ENCODE data around the gene SCNM1.
"Not testable (repeated sequence)": the region's sequence is repeated elsewhere in the genome, so short reads cannot be mapped to it uniquely, and the experiment has no call there.

The SCNM1 gene

DNA sequence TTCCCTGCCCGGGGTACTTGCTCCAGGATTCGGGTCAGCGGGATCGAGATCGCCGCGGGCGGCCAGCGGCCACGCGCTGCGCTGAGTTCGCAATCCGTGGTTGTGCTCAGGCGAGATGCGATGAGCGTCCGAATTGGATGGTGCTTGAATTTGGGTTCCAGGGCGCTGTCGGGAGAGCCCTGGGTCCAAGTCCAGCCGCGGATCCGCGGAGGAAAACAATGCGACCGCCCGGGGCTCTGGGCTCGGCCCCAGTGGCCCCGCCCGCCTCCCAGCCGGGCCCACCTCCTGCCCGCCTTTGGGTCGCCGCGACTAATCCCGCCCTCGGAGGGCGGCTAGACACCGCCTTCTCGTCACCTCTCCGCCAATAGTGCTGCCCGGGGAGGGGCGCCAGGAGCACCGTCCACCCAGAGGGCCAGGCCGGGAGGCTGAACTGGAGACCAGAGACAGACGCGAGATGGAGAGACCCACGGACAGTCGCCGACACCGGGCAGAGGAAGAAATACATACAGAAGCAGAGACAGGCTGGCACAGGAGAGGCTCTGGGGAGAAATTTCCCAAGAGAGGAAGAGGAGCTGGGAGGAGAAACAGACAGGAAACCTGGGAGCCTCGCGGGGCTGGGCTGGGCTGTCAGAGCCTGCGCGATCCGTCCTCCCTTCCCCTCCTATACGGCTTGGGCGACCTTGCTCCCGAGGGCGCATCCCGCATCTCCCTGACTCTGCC, 19.4 kb upstream of the SCNM1 start, which contains the start of gene SEMA6C:
TSS of gene SEMA6C (minus strand) at position 220 of the 720 bp plus-strand sequence. CDS start 4,010 bp downstream, outside the sequence.
- DNase-seq (ENCODE audit: low read depth, low spot score) = peak; percentile 79

DNA sequence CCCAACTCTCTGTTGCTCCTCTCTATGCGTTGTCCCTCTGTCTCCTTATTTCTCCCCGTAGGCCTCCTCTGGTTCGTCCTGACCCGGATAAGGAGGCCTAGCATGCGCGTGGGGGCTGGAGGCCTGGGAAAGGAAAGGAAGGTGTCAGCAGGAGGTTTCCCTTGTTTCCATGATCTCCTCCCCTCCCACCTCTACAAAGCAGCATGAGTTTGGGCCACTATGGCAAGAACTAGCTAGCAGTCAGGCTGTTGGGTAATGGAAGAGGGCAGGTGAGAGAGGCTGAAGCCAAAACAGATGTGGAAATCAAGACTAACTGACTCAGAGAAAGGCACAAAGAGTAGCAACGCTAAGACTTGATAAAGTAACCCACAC, 18.8 kb upstream of the SCNM1 start:
- no peak for DNase-seq (ENCODE audit: low read depth, low spot score)

DNA sequence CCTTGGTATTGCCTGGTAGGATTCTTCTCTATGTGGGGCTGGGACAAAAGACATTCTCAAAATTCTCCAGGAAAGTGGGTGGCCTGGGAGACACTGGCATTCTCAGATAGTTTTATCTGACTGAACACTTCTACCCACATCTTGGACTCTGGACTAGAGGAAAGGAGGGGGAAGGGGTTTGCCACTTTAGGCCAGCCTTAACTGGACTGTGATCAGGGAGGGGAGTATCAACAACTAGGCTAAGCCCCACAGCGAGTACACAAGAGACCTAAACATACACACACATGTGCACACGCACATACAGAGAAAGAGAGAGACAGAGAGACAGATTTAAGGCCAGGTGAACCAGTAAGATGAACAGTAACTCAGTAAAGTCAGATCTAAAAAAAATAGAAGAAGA, 18.3 kb upstream of the SCNM1 start:
- DNase-seq (ENCODE audit: low read depth, low spot score) = no peak

DNA sequence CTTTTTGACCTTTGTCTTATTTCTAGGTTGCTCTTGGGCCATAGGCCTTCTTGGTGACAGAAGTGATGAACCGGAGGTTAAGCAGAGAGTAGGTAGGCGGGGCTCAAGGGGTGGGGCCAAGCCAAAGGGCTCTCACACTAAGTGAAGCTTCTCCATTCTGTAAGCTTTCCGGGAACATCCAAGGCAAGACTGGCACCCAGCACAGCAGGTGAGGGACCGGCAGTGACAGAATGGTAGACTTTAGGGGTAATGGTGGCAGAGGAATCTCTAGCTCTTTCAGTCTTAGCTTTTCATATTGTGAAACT, 9.5 kb upstream of the SCNM1 start, which contains the start of gene TNFAIP8L2:
TSS of gene TNFAIP8L2 (plus strand) at position 135 of the 305 bp plus-strand sequence. CDS start 2,049 bp downstream, outside the sequence.
- DNase-seq (ENCODE audit: low read depth, low spot score) = peak; percentile 38

DNA sequence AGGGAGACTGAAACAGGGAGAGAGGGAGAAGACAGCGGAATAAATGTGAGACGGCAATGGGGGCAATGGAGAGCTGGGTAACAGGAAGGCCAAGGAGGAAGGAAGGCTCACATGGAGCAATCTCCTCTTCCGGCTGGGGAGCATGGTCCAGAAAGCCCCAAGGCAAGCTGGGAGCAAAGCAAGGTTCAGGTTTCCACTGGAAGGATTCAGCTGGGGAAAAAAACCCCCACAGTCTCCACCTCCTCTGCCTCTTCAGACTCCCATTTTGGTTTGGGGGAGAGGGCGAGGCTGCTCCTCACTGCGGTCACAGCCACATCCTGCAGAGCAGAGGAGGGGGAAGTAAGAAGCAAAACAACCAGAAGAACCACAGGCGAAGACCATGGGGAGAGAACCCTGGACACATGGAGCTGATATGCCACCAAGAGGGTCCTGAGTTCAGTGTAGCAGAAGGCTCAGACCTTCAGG, 8.8 kb upstream of the SCNM1 start:
- DNase-seq (ENCODE audit: low read depth, low spot score) = peak; percentile 23

DNA sequence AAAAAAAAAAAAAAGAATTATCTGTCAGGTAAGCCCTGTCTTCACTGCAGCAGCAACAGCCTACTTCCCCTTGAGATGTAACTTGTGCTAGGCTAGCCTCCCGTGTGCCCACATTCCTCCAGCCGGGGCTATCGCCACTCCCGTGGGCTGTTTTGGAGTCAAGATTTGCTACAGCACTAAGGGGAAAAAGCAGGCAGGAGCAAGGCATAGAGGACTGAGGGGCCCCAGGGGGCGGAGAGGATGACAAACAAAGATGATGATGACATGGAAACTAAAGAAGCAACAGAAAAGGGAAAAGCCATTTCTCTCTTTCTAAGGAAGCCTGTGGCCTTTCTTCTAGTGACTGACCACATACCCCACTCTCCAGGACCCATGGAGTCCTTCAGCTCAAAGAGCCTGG, 7.6 kb upstream of the SCNM1 start:
- no peak for DNase-seq (ENCODE audit: low read depth, low spot score)

DNA sequence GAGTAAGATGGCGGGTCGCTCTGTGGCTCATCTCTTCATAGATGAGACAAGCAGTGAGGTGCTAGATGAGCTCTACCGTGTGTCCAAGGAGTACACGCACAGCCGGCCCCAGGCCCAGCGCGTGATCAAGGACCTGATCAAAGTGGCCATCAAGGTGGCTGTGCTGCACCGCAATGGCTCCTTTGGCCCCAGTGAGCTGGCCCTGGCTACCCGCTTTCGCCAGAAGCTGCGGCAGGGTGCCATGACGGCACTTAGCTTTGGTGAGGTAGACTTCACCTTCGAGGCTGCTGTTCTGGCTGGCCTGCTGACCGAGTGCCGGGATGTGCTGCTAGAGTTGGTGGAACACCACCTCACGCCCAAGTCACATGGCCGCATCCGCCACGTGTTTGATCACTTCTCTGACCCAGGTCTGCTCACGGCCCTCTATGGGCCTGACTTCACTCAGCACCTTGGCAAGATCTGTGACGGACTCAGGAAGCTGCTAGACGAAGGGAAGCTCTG, 7.1 kb upstream of the SCNM1 start:
- no peak for DNase-seq (ENCODE audit: low read depth, low spot score)

DNA sequence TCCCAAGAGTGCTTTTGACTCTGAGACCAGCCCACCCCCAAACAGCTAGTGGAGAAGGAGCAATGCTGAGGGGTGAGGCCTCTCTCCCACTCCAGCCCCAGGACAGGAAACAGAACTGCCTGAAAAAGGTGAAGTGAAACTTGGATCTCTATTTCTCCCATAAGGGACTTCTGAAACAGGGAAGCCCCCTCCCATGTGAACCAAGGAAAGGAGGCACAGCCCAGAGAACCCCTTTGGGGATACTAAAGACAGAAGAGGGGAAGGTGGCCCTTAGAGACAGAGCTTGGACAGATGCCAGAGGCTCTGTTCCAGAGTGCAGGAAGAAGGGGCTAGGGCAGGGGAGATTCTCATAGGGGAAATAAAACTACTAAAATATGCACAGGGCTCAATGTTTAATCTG, 6.6 kb upstream of the SCNM1 start:
- DNase-seq (ENCODE audit: low read depth, low spot score) = no peak

DNA sequence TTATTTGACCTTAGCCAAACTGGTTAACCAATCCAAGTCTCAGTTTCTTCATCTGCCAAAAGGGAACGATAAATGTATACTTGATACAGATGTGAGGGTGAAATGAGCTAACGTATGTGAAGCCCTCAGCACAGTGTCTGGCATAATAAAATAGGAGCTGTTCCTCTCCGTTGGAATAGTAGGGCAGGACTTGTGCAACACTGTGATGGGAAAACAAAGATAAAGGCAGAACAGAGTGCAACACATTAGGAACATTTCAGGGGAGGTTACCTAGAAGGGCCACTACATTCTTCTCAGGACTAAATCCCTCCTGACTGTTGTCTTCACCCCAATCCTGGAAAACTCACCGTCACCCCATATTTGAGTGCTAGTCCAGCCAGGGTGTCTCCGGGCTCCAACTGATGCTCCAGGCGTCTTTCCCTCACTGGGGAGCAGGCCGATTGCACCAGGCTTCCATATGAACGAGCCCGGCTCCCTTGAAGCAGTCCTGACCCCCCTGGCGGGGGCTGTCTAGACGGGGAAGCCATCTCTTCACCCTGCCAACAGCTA, 1.1 kb upstream of the SCNM1 start:
- DNase-seq (ENCODE audit: low read depth, low spot score) = no peak

DNA sequence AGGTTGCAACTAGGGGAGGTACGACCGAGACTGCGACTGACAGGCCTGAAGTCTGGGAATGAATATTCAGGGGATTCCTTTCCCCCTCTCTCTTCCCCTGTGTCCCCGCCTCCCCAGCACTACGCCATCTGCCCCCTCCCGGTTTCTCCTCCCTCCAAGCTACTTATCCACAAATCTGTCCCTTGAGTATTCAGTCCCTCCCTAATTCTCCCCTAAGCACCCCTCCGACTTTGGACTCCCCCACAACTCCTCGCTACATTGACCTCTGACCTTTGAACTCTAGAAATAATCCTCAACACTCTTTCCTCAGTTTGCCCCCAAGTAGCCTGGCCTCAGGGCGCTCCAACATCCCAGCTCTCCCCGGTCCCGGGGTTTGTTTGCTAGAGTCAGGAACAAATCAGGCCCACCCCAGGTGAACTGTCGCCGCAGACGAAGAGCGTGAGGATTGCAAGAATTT, 635 bp upstream of the SCNM1 start:
- DNase-seq (ENCODE audit: low read depth, low spot score) = no peak

DNA sequence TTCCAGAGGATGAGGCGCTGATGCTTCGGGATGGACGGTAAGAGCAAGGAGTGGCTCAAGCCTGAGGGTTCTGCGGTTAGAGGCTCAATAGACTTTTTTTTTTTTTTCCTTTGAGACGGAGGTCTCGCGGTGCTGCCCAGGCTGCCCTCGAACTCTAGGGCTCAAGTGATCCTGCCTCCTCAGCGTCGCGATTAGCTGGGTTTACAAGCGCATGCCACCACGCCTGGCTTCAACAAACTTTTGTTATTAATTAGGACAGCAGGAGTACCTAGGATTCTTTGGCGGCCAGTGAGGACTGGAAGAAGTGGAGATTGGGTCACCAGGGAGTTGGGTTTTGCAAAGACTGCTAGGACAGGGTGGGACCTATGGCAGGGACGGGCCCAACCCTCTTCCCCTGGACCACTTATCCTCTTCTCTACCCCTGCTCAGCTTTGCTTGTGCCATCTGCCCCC, 587 bp downstream of the SCNM1 start:
- DNase-seq (ENCODE audit: low read depth, low spot score) = no peak

DNA sequence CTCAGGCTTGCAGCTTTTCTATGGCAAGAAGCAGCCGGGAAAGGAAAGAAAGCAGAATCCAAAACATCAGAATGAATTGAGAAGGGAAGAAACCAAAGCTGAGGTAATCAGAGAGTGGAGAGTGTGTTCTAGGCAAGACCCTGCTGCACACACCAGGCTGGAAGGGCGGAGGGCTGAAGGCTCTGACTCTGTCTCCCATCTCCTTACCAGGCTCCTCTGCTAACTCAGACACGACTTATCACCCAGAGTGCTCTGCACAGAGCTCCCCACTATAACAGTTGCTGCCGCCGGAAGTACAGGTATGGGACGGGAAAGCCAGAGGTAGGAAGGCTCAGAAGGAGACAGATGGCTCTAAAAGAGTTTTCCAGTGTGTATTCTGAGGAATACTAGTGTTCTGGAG, 1.2 kb downstream of the SCNM1 start:
- no peak for DNase-seq (ENCODE audit: low read depth, low spot score)

DNA sequence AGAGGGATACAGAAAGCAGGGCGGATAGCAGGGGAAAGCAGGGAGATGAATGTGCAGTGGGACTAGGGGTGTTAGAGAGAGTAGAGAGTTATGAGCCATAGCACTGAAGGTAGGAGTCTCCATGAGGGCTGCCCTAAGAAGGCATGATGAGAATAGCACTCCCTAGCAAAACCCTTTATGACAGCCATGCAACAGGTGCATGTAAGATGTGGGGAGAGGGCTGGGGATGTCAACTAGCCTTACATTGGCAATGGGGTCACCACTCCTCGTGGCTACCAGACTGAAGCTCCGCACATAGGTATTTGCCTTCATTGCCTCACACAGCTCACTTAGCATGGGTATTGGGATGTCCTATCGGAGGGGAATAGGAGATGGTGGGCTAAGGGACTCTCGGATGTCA, 5.2 kb downstream of the SCNM1 start:
- no peak for DNase-seq (ENCODE audit: low read depth, low spot score)

DNA sequence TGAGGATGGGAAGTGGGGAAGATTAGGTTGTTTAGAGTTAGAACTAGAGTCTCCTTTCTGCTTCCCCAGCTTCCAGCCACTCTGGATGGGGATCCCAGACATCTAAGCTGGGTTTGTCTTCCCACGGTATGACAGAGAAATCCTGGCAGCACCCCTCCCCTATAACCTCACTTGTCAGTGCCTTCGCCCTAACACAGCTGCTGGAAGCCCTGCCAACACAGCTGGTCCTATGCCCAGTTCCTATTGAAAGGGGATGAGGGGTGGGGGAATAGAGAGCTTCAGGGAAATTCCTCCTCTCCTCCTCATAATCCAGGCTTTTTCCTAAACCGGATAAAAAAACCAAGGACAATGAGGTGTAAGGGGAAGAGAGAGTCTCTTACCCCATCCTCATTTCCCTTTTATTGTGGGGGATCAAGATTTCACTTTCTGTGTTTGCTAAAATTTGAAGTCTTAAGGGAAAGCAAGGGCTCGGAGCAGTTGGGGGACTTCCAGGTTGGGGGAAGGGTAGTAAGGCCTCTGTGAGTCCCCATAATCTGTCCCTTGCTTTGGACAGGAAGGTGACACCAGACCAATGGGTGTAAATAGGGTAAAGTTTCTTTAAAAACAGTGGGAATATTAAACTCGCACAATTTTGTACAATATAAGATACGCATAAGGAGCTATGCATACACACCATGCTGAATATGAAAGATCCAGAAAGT, 9.2 kb downstream of the SCNM1 start:
- no peak for DNase-seq (ENCODE audit: low read depth, low spot score)

DNA sequence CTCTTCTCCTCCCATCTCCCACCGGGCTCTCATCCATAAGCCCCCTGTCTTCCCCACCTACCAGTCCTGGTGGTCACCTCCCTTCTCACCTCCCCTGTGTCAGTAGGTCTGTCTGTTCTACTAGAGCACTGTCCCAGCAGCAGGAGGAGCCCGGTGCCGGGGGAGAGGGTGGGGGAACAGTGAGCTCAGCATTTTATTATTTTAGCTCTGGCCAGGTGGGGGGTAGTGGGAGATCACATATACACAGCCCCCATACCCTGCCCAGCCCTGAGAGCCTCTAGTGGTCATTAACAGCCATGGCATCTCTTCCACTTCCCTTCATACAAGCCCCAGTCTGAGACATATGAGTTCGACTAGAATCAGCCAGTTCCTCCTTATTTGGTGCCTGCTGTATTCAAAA, 9.9 kb downstream of the SCNM1 start, which contains the start of gene TMOD4:
TSS of gene TMOD4 (minus strand) at position 119 of the 400 bp plus-strand sequence. CDS start 1,106 bp downstream, outside the sequence.
- DNase-seq (ENCODE audit: low read depth, low spot score) = no peak

DNA sequence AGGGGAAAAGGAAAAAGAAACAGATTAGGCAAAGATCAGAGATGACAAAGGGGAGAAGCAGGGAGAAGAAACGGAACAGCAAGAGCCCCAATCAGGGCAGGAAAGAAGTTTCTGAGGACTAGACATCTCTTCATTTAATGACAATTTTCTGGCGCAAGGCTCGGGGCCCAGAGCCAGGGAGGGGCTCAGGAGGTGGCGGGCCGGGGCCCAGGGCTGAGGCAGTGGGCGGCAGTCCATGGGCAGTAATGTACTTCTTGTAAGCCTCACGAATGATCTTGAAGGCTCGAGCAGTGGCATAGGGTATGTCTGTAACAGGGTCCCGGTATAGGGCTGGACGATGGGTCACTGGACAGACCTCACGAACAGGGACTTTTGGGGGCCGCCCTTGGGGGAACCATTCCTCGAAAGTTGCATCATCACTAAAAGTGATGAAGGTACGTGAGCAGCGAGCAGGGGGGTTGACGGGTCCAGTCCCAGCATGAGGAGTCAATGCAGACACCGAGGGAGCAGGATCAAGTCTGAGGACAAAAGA, 10.6 kb downstream of the SCNM1 start:
- DNase-seq (ENCODE audit: low read depth, low spot score) = no peak

DNA sequence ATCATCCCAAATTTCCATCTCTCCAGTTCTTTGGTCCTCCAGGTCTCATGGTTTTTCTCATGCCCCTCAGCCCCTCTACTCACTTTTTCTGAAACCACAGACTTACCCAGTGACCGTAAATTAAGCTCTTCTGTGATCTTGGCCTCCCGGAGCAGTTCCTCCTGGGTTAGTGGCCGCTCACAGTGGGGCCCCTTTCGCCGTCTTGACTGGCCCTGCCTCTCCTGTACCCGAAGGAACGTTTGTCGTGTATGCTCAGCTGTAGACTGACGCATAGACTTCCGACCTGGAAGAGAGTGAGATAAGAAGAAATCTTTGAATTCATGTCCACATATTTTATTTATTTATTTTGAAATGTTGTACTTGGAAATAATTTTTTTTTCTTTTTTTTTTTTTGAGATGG, 18.3 kb downstream of the SCNM1 start:
- DNase-seq (ENCODE audit: low read depth, low spot score) = no peak

DNA sequence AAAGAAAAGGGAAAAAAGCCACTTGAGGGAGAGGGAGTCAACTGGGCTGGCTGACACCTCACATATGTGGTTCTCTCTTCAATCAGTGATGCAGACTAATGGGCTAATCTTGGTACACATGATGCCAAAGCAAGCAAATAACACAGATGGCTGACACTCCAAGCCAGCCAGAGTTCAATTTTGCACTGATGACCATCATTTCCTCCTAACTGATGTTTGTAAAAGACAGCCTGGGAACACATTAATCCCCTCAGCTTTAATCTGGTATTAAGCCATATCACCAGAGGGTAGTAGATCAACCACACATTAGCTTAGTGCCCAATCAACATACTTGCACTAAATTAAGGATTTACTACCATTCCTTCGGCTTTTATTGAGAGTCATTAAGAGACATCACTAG, 21.3 kb downstream of the SCNM1 start:
- no peak for DNase-seq (ENCODE audit: low read depth, low spot score)

DNA sequence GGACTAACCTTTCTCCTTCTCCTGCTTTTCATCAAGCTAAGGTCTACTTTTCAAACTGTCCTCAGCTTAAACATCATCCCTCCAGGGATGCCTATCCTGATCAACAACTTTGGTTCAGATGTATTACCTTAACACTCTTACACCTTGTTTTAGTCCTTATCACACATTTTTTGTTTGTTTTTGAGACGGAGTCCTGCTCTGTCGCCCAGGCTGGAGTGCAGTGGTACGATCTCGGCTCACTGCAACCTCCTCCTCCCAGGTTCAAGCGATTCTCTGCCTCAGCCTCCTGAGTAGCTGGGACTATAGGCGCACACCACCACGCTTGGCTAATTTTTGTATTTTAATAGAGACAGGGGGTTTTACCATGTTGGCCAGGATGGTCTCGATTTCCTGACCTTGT, 22.7 kb downstream of the SCNM1 start:
- DNase-seq (ENCODE audit: low read depth, low spot score) = not testable (repeated sequence)

DNA sequence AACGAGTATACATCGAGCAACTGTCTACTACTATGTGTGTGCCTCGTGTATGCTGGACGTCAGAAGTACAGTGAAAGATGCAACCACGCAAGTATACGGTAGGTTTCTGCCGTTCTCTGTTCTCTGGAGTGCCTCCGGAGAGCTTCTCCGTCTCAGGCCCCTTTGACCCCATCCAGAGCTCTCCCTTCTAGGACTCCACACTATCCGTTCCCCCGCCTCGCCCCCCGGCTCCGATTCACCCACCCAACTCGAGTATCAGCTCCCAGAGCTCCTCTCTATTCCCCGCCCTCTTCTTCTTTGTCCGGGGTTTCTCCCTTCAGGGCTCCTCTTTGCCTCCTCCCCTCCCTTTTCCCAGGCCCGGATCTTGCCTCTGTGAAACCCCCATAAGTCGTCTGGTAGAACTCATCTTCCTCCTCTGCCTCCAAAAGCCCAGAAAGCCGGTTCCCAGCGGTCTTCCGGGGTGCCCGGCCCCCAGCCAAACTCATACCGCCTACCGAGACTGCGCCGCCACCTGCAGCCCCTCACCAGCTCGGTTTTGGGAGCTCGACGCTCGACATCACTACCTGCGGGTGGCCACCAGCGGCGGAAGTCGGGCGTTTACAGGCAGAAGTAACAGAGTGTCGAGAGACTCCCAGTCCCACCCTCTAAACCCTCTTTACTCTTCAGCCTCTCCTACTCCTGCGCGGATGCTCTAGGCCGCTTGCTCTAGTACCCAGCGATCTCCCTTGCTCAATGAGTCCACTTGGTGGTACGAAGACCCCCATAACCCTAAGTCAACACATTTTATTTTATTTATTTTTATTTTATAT, 23.9 kb downstream of the SCNM1 start, which contains the start of gene VPS72:
TSS of gene VPS72 (minus strand) at position 561 of the 809 bp plus-strand sequence. CDS start at position 485, 76 bp downstream.
- peak; percentile 76 for DNase-seq (ENCODE audit: low read depth, low spot score)

DNA sequence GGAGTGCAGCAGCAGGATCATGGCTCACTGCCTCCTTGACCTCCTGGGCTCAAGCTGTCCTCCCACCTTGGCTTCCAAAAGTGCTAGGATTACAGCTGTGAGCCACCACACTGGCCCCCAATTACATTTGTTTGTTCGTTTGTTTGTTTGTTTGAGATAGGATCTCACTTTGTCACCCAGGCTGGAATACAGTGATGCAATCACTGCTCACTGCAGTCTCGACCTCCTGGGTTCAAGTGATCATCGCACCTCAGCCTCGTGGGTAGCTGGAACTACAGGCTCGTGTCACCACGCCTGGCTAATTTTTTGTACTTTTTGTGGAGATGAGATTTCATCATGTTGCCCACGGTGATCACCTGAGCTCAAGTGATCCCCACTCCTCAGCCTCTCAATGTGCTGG, 26.1 kb downstream of the SCNM1 start:
- no peak for DNase-seq (ENCODE audit: low read depth, low spot score)
